Measurements from ENCODE around the gene PRICKLE3.

PRICKLE3 gene

DNA sequence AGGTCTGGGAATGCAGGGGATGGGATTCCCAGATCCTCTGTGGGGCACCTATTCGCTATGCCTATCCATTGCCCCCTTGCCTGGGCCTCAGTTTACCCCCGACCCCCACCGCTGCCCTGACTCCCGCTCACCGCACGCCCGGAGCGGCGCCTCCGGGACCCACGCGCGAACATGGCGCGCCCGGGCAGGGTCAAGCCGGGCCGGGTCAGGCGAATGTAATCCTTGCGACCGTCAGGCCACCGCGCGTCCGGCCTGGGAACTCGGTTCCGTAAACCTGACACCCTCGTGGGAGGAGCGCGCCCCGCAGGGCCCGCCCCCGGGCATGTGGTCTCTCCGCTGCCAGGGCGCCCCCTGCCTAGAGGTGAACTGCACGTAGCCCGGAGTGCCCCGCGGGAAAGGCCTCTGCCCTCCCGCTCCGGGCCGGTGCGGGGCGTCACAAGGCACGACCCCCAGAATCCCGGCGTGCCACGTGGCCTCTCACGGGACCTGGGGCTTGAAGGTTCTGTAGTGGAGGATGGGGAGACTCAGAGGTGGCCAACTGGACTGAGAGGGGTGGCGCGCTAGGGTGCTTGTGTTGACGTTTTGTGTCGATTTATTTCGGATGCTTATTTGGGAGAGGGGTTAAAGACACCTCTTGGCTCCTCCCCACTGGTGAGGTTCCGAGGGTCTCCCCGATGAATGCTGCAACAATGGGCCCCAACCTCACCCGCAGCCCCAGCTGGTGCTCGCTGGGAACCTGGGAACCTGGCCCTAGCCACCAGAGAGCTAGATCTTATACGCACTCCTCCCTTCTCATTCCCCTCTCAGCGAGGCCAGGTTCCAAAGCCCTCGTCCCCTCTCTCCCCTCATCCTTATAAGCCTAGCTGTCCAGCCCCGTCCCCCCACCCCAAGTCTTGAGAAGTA is at the start of gene PRICKLE3:
Gene PRICKLE3, minus strand, starts transcription at position 249 of the 903 bp plus-strand sequence. Its CDS starts 76 bp downstream, at position 173.
- peak; percentile 84 for DNase-seq

DNA sequence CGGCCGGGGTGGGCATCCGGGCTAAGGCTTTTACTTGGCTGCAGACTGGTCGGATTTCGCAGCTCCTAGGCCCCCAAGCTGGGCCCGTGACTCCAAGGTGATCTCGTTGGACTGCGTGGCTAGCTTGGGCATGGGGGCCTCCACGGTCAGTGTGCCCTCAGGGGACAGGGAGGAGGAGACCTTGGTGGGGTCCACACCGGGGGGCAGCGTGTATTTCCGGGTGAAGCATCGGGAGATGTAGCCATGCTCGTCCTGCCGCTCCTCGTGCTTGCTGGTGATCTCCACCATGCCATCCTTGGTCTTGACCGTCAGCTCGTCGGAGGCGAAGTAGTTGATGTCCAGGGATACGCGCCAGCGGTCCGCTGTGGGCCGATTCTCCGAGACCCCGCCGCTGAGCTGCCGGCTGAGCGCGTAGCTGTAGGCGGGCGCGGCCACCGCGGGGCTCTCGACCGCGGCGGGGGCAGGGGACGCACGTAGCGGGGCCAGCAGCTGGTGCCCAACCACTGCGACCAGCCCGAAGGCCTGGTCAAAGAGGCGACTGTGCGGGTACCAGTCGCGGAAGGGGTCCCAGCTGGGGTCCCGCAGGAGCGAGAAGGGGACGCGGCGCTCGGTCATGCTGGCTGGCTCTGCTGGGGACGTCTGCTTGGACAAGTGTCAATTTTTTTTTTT is 47.8 kb upstream of the PRICKLE3 start:
- no peak for DNase-seq
- Mint-ChIP-seq H3K4me3 (no peak overlapping the region), H3K4me1 (peaks cover 48% of the 10 kb centered on the region), H3K27ac (no peak overlapping the region), H3K9me3 (no peaks in the 10 kb centered on the region), H3K27me3 (no peaks in the 10 kb centered on the region), H3K36me3 (peaks cover 9% of the 10 kb centered on the region)
- CTCF ChIA-PET: interaction anchor here (0.6 kb wide), 1 partner anchor 9 kb away, joined by 3 read pairs; no protein-coding TSS in a partner anchor

More for the DNA sequence above, at the start of gene PRICKLE3:
- Mint-ChIP-seq H3K27me3 (no peaks in the 10 kb centered on the region), H3K27ac (peak within 1 kb of the TSS; percentile 73), H3K36me3 (peaks cover 10% of the 10 kb centered on the region), H3K4me3 (peak within 1 kb of the TSS; percentile 83), H3K9me3 (no peaks in the 10 kb centered on the region), H3K4me1 (peaks cover 44% of the 10 kb centered on the region)
- CTCF ChIA-PET: no interaction called here

DNA sequence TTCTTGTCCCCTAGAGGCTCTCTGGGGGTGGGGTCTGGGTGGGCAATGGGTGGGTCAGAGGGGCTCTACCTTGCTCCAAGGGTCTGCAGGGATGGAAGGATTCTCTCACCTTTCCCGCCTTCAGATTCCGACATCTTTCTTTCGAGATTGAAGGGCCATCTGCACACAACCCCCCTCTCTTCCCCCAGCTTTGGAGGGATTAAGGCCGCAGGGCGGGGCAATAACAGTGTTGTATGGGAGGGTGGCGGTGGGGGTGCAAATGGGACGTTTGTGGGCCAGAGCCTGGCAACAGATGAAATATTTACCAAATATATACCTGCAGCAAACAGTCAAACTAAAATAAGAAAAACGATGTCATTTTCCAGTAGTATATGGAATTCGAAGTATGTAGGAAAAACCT is 47.0 kb upstream of the PRICKLE3 start, which contains the start of gene CACNA1F:
Gene CACNA1F, minus strand, starts transcription at position 165 of the 400 bp plus-strand sequence. Its CDS starts 31 bp downstream, at position 134.
- Mint-ChIP-seq H3K27me3 (peaks cover 6% of the 10 kb centered on the region), H3K36me3 (peaks cover 7% of the 10 kb centered on the region), H3K4me1 (peaks cover 46% of the 10 kb centered on the region), H3K4me3 (no peak within 1 kb of the TSS), H3K9me3 (no peaks in the 10 kb centered on the region), H3K27ac (peak within 1 kb of the TSS; percentile 70)
- DNase-seq: no peak
- CTCF ChIA-PET: no interaction called here

DNA sequence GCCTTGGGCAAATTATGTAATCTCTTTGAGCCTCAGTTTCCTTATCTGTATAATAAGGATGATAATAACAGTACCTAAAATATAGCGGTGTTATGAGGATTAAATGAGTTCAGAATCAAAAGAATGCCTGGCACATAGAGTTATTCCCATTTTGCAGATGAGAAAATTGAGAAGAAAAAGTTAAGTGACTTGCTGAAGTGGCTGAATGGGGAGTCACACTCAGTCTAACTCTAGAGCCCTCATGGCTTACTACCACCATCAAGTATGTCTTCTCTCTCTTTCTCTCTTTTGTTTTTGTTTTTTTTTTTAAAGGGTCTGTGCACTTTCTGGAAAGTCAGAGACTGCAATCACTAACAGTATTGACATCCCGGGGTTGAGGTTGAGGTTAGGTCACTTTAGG is 46.4 kb upstream of the PRICKLE3 start:
- H3K9me3 Mint-ChIP-seq: no peaks in the 10 kb centered on the region
- no peak overlapping the region for H3K4me3 Mint-ChIP-seq
- DNase-seq: no peak
- peaks cover 44% of the 10 kb centered on the region for H3K4me1 Mint-ChIP-seq
- peaks cover 10% of the 10 kb centered on the region for H3K27me3 Mint-ChIP-seq
- H3K27ac Mint-ChIP-seq: peak overlapping the region; percentile 70
- H3K36me3 Mint-ChIP-seq: peaks cover 7% of the 10 kb centered on the region
- CTCF ChIA-PET: no interaction called here

DNA sequence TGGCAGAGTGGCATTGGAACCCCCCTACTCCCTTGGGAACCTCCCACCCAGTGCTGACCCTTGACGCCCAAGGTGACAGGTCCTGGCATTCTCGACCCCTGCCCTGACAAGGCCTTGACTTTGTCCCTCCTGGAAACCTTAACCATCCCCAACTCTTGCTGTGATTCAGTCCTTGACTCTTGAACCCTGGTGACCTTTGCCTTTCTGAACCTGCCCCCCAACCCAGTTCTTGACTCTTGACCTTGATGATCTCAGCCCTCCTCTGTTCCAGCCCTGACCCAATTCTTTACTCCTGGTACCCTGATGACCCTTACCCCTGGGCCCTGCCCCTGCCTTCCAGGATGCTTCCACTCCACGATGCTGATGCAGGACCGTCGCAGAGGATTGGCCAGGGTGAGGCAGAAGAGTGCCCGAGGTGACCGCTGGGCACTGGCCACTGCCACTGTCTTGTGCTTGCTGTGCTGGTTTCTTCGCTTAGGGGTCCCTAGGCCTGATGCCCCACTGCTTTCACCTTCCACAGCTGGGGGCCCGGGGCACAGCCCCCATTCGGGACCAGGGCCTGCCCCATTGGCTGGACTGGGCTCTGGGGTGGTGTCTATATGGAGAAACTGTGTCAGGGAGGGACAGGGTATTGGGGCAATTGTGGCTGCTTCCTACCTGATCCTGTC is 45.3 kb upstream of the PRICKLE3 start:
- Mint-ChIP-seq H3K4me3 (peak overlapping the region; percentile 67), H3K27ac (peak overlapping the region; percentile 91), H3K27me3 (peaks cover 16% of the 10 kb centered on the region), H3K4me1 (peaks cover 34% of the 10 kb centered on the region), H3K36me3 (no peaks in the 10 kb centered on the region), H3K9me3 (no peaks in the 10 kb centered on the region)
- CTCF ChIA-PET: no interaction called here
- DNase-seq: no peak

GRCh38 chrX:49230500-49231232 is 44.5 kb upstream of the PRICKLE3 start:
- H3K36me3 Mint-ChIP-seq: no peaks in the 10 kb centered on the region
- peaks cover 32% of the 10 kb centered on the region for H3K4me1 Mint-ChIP-seq
- H3K27me3 Mint-ChIP-seq: peaks cover 23% of the 10 kb centered on the region
- CTCF ChIA-PET: no interaction called here
- H3K27ac Mint-ChIP-seq: peak overlapping the region; percentile 91
- no peaks in the 10 kb centered on the region for H3K9me3 Mint-ChIP-seq
- H3K4me3 Mint-ChIP-seq: peak overlapping the region; percentile 67
- peak; percentile 82 for DNase-seq

- peaks cover 27% of the 10 kb centered on the region for H3K4me1 Mint-ChIP-seq
- H3K4me3 Mint-ChIP-seq: no peak overlapping the region
- H3K27me3 Mint-ChIP-seq: peaks cover 40% of the 10 kb centered on the region
- H3K27ac Mint-ChIP-seq: no peak overlapping the region
- no peaks in the 10 kb centered on the region for H3K36me3 Mint-ChIP-seq
- CTCF ChIA-PET: interaction anchor here (1.6 kb wide), 1 partner anchor 35 kb away, joined by 5 read pairs; no protein-coding TSS in a partner anchor
- no peak for DNase-seq
- no peaks in the 10 kb centered on the region for H3K9me3 Mint-ChIP-seq
Measured at GRCh38 chrX:49228185-49228584, 42.0 kb upstream of the PRICKLE3 start.

DNA sequence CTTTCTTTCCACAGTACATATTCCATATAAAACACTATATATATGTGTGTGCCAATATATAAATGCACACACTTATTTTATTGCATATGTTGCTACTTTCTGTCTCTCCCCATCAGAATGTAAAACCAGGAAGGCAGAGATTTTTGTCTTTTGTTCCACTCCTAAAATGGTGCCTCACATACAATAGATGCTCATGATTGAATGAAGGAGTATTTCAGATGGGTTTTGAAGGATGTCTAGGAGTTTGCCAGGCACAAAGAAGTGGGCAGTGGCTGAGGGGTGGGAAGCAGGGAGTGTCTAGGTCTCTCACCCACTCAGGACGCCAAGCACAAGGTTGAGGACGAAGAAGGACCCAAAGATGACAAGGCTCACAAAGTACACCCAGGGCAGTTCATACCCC is 41.6 kb upstream of the PRICKLE3 start:
- H3K27ac Mint-ChIP-seq: no peak overlapping the region
- no peak for DNase-seq
- H3K36me3 Mint-ChIP-seq: no peaks in the 10 kb centered on the region
- H3K4me3 Mint-ChIP-seq: no peak overlapping the region
- CTCF ChIA-PET: no interaction called here
- peaks cover 25% of the 10 kb centered on the region for H3K4me1 Mint-ChIP-seq
- peaks cover 45% of the 10 kb centered on the region for H3K27me3 Mint-ChIP-seq
- no peaks in the 10 kb centered on the region for H3K9me3 Mint-ChIP-seq

- H3K9me3 Mint-ChIP-seq: no peaks in the 10 kb centered on the region
- peaks cover 22% of the 10 kb centered on the region for H3K4me1 Mint-ChIP-seq
- no peaks in the 10 kb centered on the region for H3K36me3 Mint-ChIP-seq
- no peak overlapping the region for H3K4me3 Mint-ChIP-seq
- peaks cover 50% of the 10 kb centered on the region for H3K27me3 Mint-ChIP-seq
- H3K27ac Mint-ChIP-seq: no peak overlapping the region
- CTCF ChIA-PET: no interaction called here
- no peak for DNase-seq
Measured at GRCh38 chrX:49226946-49227345, 40.8 kb upstream of the PRICKLE3 start.

DNA sequence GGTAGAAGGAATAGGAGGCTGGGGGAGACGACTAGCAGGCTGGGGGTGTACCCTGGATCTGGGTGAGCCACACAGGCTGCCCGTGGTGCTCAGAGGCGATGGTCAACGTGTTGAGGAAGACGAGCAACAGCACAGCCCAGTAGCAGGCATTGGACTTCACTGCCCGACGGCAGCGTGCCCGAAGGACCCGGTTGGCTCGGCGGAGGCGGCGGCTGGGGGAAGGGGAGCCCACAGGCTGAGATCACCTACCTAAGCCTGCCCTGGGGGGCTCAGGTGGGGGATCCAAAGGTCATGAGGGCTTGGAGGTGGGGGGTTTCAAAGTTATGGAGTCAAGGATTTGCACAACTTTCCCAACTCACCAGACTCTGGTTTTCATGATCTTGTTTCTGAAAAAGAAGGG is 39.7 kb upstream of the PRICKLE3 start:
- Mint-ChIP-seq H3K4me1 (peaks cover 11% of the 10 kb centered on the region), H3K9me3 (no peaks in the 10 kb centered on the region), H3K4me3 (no peak overlapping the region), H3K36me3 (no peaks in the 10 kb centered on the region), H3K27ac (no peak overlapping the region), H3K27me3 (peaks cover 57% of the 10 kb centered on the region)
- CTCF ChIA-PET: interaction anchor here (1.5 kb wide), 1 partner anchor 33 kb away, joined by 3 read pairs; no protein-coding TSS in a partner anchor
- no peak for DNase-seq

- H3K4me3 Mint-ChIP-seq: no peak overlapping the region
- DNase-seq: no peak
- H3K27me3 Mint-ChIP-seq: peaks cover 47% of the 10 kb centered on the region
- peaks cover 4% of the 10 kb centered on the region for H3K4me1 Mint-ChIP-seq
- no peak overlapping the region for H3K27ac Mint-ChIP-seq
- CTCF ChIA-PET: no interaction called here
- H3K36me3 Mint-ChIP-seq: no peaks in the 10 kb centered on the region
- H3K9me3 Mint-ChIP-seq: no peaks in the 10 kb centered on the region
Measured at GRCh38 chrX:49221868-49222267, 35.7 kb upstream of the PRICKLE3 start.

DNA sequence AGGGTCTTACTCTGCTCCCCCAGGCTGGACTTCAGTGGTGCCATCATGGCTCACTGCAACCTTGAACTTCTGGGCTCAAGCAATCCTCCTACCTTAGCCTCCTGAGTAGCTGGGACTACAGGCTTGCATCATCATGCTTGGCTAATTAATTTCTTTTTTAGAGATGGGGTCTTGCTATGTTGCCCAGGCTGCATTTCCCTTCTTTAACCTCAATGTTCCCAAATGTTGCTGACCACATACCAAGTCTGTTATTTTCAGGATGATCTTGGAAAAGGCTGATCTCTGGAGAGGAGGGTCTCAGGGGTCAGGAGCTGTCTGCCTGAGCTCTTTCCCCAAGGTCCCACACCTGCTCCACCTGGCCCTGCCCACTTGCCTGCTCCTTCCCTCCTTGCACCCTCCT is 33.9 kb upstream of the PRICKLE3 start:
- H3K9me3 Mint-ChIP-seq: no peaks in the 10 kb centered on the region
- CTCF ChIA-PET: no interaction called here
- peaks cover 4% of the 10 kb centered on the region for H3K4me1 Mint-ChIP-seq
- DNase-seq: no peak
- H3K27ac Mint-ChIP-seq: no peak overlapping the region
- peaks cover 41% of the 10 kb centered on the region for H3K27me3 Mint-ChIP-seq
- H3K36me3 Mint-ChIP-seq: no peaks in the 10 kb centered on the region
- no peak overlapping the region for H3K4me3 Mint-ChIP-seq

DNA sequence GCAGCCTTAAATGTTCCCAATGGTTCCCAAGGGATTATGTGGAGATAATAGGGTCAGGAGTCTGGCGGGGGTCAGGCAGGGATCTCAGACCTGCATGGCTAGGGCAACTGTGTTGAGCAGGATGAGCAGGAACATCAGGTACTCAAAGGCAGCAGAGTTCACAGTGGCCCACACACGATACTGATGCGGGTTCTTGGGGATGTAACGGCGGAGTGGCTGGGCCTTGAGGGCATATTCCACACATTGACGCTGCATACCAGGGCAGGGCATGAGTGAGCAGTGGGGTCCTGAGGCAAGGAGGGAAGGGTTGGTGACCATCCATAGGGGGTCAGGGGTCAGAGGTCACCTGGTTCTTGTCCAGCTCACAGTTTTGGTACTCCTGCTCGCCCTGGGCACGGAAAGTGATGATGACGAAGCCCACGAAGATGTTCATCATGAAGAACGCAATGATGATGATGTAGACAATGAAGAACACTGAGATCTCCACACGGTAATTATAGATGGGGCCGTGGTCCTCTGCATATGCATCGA is 28.9 kb upstream of the PRICKLE3 start:
- Mint-ChIP-seq H3K27ac (no peak overlapping the region), H3K4me3 (no peak overlapping the region), H3K27me3 (peaks cover 33% of the 10 kb centered on the region), H3K4me1 (peaks cover 4% of the 10 kb centered on the region), H3K36me3 (no peaks in the 10 kb centered on the region), H3K9me3 (peaks cover 6% of the 10 kb centered on the region)
- DNase-seq: no peak
- CTCF ChIA-PET: no interaction called here
